Measurements from ENCODE around the gene PLEKHA5.
A peak's percentile ranks its signal among the peaks of the same experiment; 100 is the strongest.

PLEKHA5 gene

GRCh38 chr12:19376691-19377090 lies 247.2 kb downstream of the PLEKHA5 start:
- Histone ChIP-seq H3K27me3 (ENCODE audit: control insufficient read depth in 1 of 2, insufficient read depth in 1 of 2, low read length in 2 of 2) (no peaks in the 10 kb centered on the region), H3K4me1 (ENCODE audit: control insufficient read depth, insufficient read depth, low read depth, low read length) (peaks cover 3% of the 10 kb centered on the region), H2BK120ac (ENCODE audit: low read depth, low read length) (no peak overlapping the region), H3K9me3 (ENCODE audit: control insufficient read depth, low read length) (no peaks in the 10 kb centered on the region), H3K27ac (ENCODE audit: low read length, poor library complexity, severe bottlenecking) (no peak overlapping the region), H4K8ac (ENCODE audit: low read length) (no peak overlapping the region), H2AFZ (ENCODE audit: low read depth, low read length) (no peak overlapping the region), H4K91ac (ENCODE audit: low read length) (no peak overlapping the region), H2BK5ac (ENCODE audit: low read depth, low read length, poor library complexity, severe bottlenecking) (no peak overlapping the region), H3K4me2 (ENCODE audit: low read length, poor library complexity, severe bottlenecking) (no peak overlapping the region), H2AK5ac (ENCODE audit: low read length, severe bottlenecking) (no peak overlapping the region), H3K14ac (ENCODE audit: low read length in 2 of 2) (no peak overlapping the region), H3K4ac (ENCODE audit: low read depth in 1 of 2, low read length in 2 of 2) (no peak overlapping the region), H3K4me3 (ENCODE audit: insufficient read depth in 1 of 2, low read depth in 1 of 2, low read length in 2 of 2) (no peak overlapping the region), H2BK12ac (ENCODE audit: low read length in 2 of 2) (no peak overlapping the region), H3K36me3 (ENCODE audit: control insufficient read depth in 1 of 2, insufficient read depth in 2 of 2, low read depth in 1 of 2, low read length in 2 of 2) (peaks cover 41 to 43% of the 10 kb centered on the region in 2 experiments), H3K79me1 (replicated peaks; ENCODE audit: low read length, poor library complexity, severe bottlenecking) (peaks cover 3% of the 10 kb centered on the region), H3K23ac (ENCODE audit: low read length in 2 of 2) (no peak overlapping the region), H3K18ac (ENCODE audit: low read depth in 1 of 2, low read length in 2 of 2) (no peak overlapping the region), H3K9ac (ENCODE audit: low read length) (no peak overlapping the region), H2BK15ac (ENCODE audit: low read depth, poor library complexity, severe bottlenecking) (no peak overlapping the region)
- WGBS, result 100% methylated on average over 3 of the region's 5 CpGs
- DNase-seq, result no peak

- Histone ChIP-seq H3K9me3 (ENCODE audit: control insufficient read depth, low read length) (no peaks in the 10 kb centered on the region), H3K18ac (ENCODE audit: low read depth in 1 of 2, low read length in 2 of 2) (no peak overlapping the region), H3K4ac (ENCODE audit: low read depth in 1 of 2, low read length in 2 of 2) (peak overlapping the region in 1 of 2 experiments; percentile 24), H3K9ac (ENCODE audit: low read length) (no peak overlapping the region), H3K27ac (ENCODE audit: low read length, poor library complexity, severe bottlenecking) (peak overlapping the region; percentile 91), H3K27me3 (ENCODE audit: control insufficient read depth in 1 of 2, insufficient read depth in 1 of 2, low read length in 2 of 2) (no peaks in the 10 kb centered on the region), H2BK120ac (ENCODE audit: low read depth, low read length) (no peak overlapping the region), H2AFZ (ENCODE audit: low read depth, low read length) (no peak overlapping the region), H2BK5ac (ENCODE audit: low read depth, low read length, poor library complexity, severe bottlenecking) (peak overlapping the region; percentile 35), H3K79me1 (replicated peaks; ENCODE audit: low read length, poor library complexity, severe bottlenecking) (peaks cover 1% of the 10 kb centered on the region), H2AK5ac (ENCODE audit: low read length, severe bottlenecking) (peak overlapping the region; percentile 26), H2BK12ac (ENCODE audit: low read length in 2 of 2) (peak overlapping the region in 1 of 2 experiments; percentile 42), H3K23ac (ENCODE audit: low read length in 2 of 2) (no peak overlapping the region), H4K91ac (ENCODE audit: low read length) (no peak overlapping the region), H4K8ac (ENCODE audit: low read length) (no peak overlapping the region), H3K4me3 (ENCODE audit: insufficient read depth in 1 of 2, low read depth in 1 of 2, low read length in 2 of 2) (no peak overlapping the region), H3K36me3 (ENCODE audit: control insufficient read depth in 1 of 2, insufficient read depth in 2 of 2, low read depth in 1 of 2, low read length in 2 of 2) (peaks cover 13 to 28% of the 10 kb centered on the region in 2 experiments), H3K4me2 (ENCODE audit: low read length, poor library complexity, severe bottlenecking) (no peak overlapping the region), H3K14ac (ENCODE audit: low read length in 2 of 2) (no peak overlapping the region), H3K4me1 (ENCODE audit: control insufficient read depth, insufficient read depth, low read depth, low read length) (peaks cover 8% of the 10 kb centered on the region), H2BK15ac (ENCODE audit: low read depth, poor library complexity, severe bottlenecking) (no peak overlapping the region)
- 38% methylated on average over 4 of the region's 4 CpGs for WGBS
- peak; percentile 86 for DNase-seq
Measured at GRCh38 chr12:19382111-19382526, 252.6 kb downstream of the PLEKHA5 start.

- Histone ChIP-seq H3K9ac (ENCODE audit: low read length) (no peak overlapping the region), H3K14ac (ENCODE audit: low read length in 2 of 2) (peak overlapping the region in 1 of 2 experiments; percentile 9), H3K79me1 (replicated peaks; ENCODE audit: low read length, poor library complexity, severe bottlenecking) (peaks cover 1% of the 10 kb centered on the region), H3K4me2 (ENCODE audit: low read length, poor library complexity, severe bottlenecking) (no peak overlapping the region), H3K9me3 (ENCODE audit: control insufficient read depth, low read length) (no peaks in the 10 kb centered on the region), H2BK5ac (ENCODE audit: low read depth, low read length, poor library complexity, severe bottlenecking) (peak overlapping the region; percentile 35), H3K36me3 (ENCODE audit: control insufficient read depth in 1 of 2, insufficient read depth in 2 of 2, low read depth in 1 of 2, low read length in 2 of 2) (peaks cover 12 to 25% of the 10 kb centered on the region in 2 experiments), H2BK120ac (ENCODE audit: low read depth, low read length) (no peak overlapping the region), H2AFZ (ENCODE audit: low read depth, low read length) (no peak overlapping the region), H2AK5ac (ENCODE audit: low read length, severe bottlenecking) (peak overlapping the region; percentile 28), H2BK15ac (ENCODE audit: low read depth, poor library complexity, severe bottlenecking) (peak overlapping the region; percentile 16), H3K18ac (ENCODE audit: low read depth in 1 of 2, low read length in 2 of 2) (peak overlapping the region in 1 of 2 experiments; percentile 4), H4K8ac (ENCODE audit: low read length) (no peak overlapping the region), H3K4me3 (ENCODE audit: insufficient read depth in 1 of 2, low read depth in 1 of 2, low read length in 2 of 2) (no peak overlapping the region), H2BK12ac (ENCODE audit: low read length in 2 of 2) (peak overlapping the region in 1 of 2 experiments; percentile 65), H3K23ac (ENCODE audit: low read length in 2 of 2) (no peak overlapping the region), H3K27me3 (ENCODE audit: control insufficient read depth in 1 of 2, insufficient read depth in 1 of 2, low read length in 2 of 2) (no peaks in the 10 kb centered on the region), H3K4me1 (ENCODE audit: control insufficient read depth, insufficient read depth, low read depth, low read length) (peaks cover 8% of the 10 kb centered on the region), H3K4ac (ENCODE audit: low read depth in 1 of 2, low read length in 2 of 2) (peak overlapping the region in 1 of 2 experiments; percentile 9), H3K27ac (ENCODE audit: low read length, poor library complexity, severe bottlenecking) (peak overlapping the region; percentile 91), H4K91ac (ENCODE audit: low read length) (no peak overlapping the region)
- WGBS, result 97% methylated on average over 6 of the region's 9 CpGs
- no peak for DNase-seq
Measured at GRCh38 chr12:19382563-19382962, 253.0 kb downstream of the PLEKHA5 start.

- no peak overlapping the region for H4K8ac ChIP-seq (ENCODE audit: low read length)
- H2BK15ac ChIP-seq (ENCODE audit: low read depth, poor library complexity, severe bottlenecking), result no peak overlapping the region
- H3K23ac ChIP-seq (ENCODE audit: low read length in 2 of 2), result no peak overlapping the region
- no peak overlapping the region for H3K4ac ChIP-seq (ENCODE audit: low read depth in 1 of 2, low read length in 2 of 2)
- H2AK5ac ChIP-seq (ENCODE audit: low read length, severe bottlenecking), result no peak overlapping the region
- H3K4me2 ChIP-seq (ENCODE audit: low read length, poor library complexity, severe bottlenecking), result no peak overlapping the region
- no peak overlapping the region for H3K4me3 ChIP-seq (ENCODE audit: insufficient read depth in 1 of 2, low read depth in 1 of 2, low read length in 2 of 2)
- peaks cover 4% of the 10 kb centered on the region for H3K4me1 ChIP-seq (ENCODE audit: control insufficient read depth, insufficient read depth, low read depth, low read length)
- H2BK120ac ChIP-seq (ENCODE audit: low read depth, low read length), result no peak overlapping the region
- no peak overlapping the region for H2BK5ac ChIP-seq (ENCODE audit: low read depth, low read length, poor library complexity, severe bottlenecking)
- no peak overlapping the region for H3K27ac ChIP-seq (ENCODE audit: low read length, poor library complexity, severe bottlenecking)
- no peak overlapping the region for H3K14ac ChIP-seq (ENCODE audit: low read length in 2 of 2)
- H3K27me3 ChIP-seq (ENCODE audit: control insufficient read depth in 1 of 2, insufficient read depth in 1 of 2, low read length in 2 of 2), result no peaks in the 10 kb centered on the region
- H3K79me1 ChIP-seq (replicated peaks; ENCODE audit: low read length, poor library complexity, severe bottlenecking), result no peaks in the 10 kb centered on the region
- 100% methylated on average over 2 of the region's 2 CpGs for WGBS
- H2AFZ ChIP-seq (ENCODE audit: low read depth, low read length), result no peak overlapping the region
- H3K9ac ChIP-seq (ENCODE audit: low read length), result no peak overlapping the region
- no peaks in the 10 kb centered on the region for H3K9me3 ChIP-seq (ENCODE audit: control insufficient read depth, low read length)
- H3K36me3 ChIP-seq (ENCODE audit: control insufficient read depth in 1 of 2, insufficient read depth in 2 of 2, low read depth in 1 of 2, low read length in 2 of 2), result peaks cover 0 to 7% of the 10 kb centered on the region in 2 experiments
- DNase-seq, result no peak
- H3K18ac ChIP-seq (ENCODE audit: low read depth in 1 of 2, low read length in 2 of 2), result no peak overlapping the region
- no peak overlapping the region for H4K91ac ChIP-seq (ENCODE audit: low read length)
- H2BK12ac ChIP-seq (ENCODE audit: low read length in 2 of 2), result no peak overlapping the region
Measured at GRCh38 chr12:19387161-19387560, 257.6 kb downstream of the PLEKHA5 start.

Data from mesenchymal stem cell (in vitro differentiated cells and primary cell).